Spleen (tissue), 11 donors: ENCODE measurements around the gene PIGS. TPM values are rescaled to one million over a fixed set of nuclear protein-coding genes. Genes with fewer than 3 reads are reported as not detected.
"Not testable (repeated sequence)": the region's sequence is repeated elsewhere in the genome, so short reads cannot be mapped to it uniquely, and the experiment has no call there.

Experiments
- DNase-seq: peaks from one replicate; pipeline ENCODE4 v3.0.0-alpha.2; 2020
- H3K27ac ChIP-seq, 8 donors: fragments of 200-600 bp; sonication (generic) in 7 of 8; 1 replicate in 4 of 8; 2 replicates in 4 of 8; pipeline versions ENCODE4 v1.5.0 to v1.8.0; 2016 to 2021; ENCODE audit warnings: inconsistent platforms in 4 of 8, mild to moderate bottlenecking in 4 of 8, moderate library complexity in 1 of 8
- H3K27me3 ChIP-seq, 7 donors: fragments of 200-600 bp; sonication (generic) in 6 of 7; replicated peaks in 1 of 7; 1 replicate in 4 of 7; 2 replicates in 3 of 7; pipeline versions ENCODE4 v1.5.0 to v1.8.0; 2016 to 2021; ENCODE audit warnings: inconsistent platforms in 3 of 7, mild to moderate bottlenecking in 1 of 7
- H3K36me3 ChIP-seq, 6 donors: fragments of 200-600 bp; sonication (generic) in 5 of 6; 1 replicate in 4 of 6; 2 replicates in 2 of 6; pipeline versions ENCODE4 v1.5.0 to v1.8.0; 2016 to 2021; ENCODE audit warnings: inconsistent platforms in 2 of 6
- H3K4me1 ChIP-seq, 6 donors: fragments of 200-600 bp; sonication (generic) in 5 of 6; 1 replicate in 3 of 6; 2 replicates in 3 of 6; pipeline versions ENCODE4 v1.5.0 to v1.8.0; 2016 to 2021; ENCODE audit warnings: inconsistent platforms in 3 of 6
- H3K4me3 ChIP-seq, 8 donors: fragments of 200-600 bp; sonication (generic) in 7 of 8; 1 replicate in 4 of 8; 2 replicates in 4 of 8; pipeline versions ENCODE4 v1.5.0 to v1.8.0; 2016 to 2021; ENCODE audit warnings: inconsistent platforms in 4 of 8, mild to moderate bottlenecking in 4 of 8, moderate library complexity in 2 of 8
- H3K9me3 ChIP-seq, 8 donors: fragments of 200-600 bp; sonication (generic) in 7 of 8; 1 replicate in 4 of 8; 2 replicates in 4 of 8; pipeline versions ENCODE4 v1.5.0 to v1.8.0; 2016 to 2021; ENCODE audit warnings: inconsistent platforms in 4 of 8
- CTCF ChIP-seq, 11 experiments: fragments of 200-600 bp in 7 of 11; fragments of 450-650 bp in 4 of 11; sonication (generic) in 4 of 11; IDR thresholded peaks in 8 of 11; conservative IDR thresholded peaks in 3 of 11; 1 replicate in 7 of 11; 2 replicates in 4 of 11; pipeline versions ENCODE4 v1.4.0 to v1.8.0; 2016 to 2021; ENCODE audit warnings: antibody characterized with exemption in 11 of 11, inconsistent platforms in 4 of 11, mild to moderate bottlenecking in 1 of 11
- POLR2A ChIP-seq, 3 donors: fragments of 450-650 bp; IDR thresholded peaks; one replicate each; pipeline ENCODE4 v1.5.1; 2017; ENCODE audit warnings: antibody characterized with exemption in 3 of 3, mild to moderate bottlenecking in 1 of 3
- POLR2AphosphoS5 ChIP-seq, 3 donors: sonication (generic); formaldehyde crosslinking; IDR thresholded peaks; one replicate each; pipeline ENCODE4 v1.5.1; 2017; ENCODE audit warnings: antibody characterized with exemption in 3 of 3
- WGBS, 5 donors: extraction: QIAGEN DNeasy Blood & Tissue Kit in 3 of 5; methylation state at CpG; one replicate each; pipeline versions ENCODE4 v1.1.5 to v1.1.7; 2013 to 2018; 5-methylcytosine and 5-hydroxymethylcytosine counted together
- intact Hi-C: fragments of 100-400 bp; cut with DNase I; formaldehyde crosslinking; loops from one replicate; pipeline ENCODE4 v1.15.0; 2023; ENCODE audit warnings: low total_unique reads
- polyA plus RNA-seq, 3 donors: library from polyadenylated mRNA; stranded (reverse); fragments of 200-250 nt; gene quantifications; one replicate each; pipeline ENCODE4 v1.2.1, GENCODE V29; 2013
- total RNA-seq, 7 donors: library from RNA; depleted of rRNA in 3 of 7; stranded (reverse); fragments of >200 nt in 3 of 7; fragmentation: NEBNext Ultra II Directional in 4 of 7; extraction: Animal tissue kit (Norgen Biotek cat#: 25700) in 4 of 7; gene quantifications; one replicate each; pipeline versions ENCODE4 v1.1.0 to v1.2.1, GENCODE V29; 2016 to 2021
- donor health status: healthy with polysubstance abuse.
- donor health status: DM: no; HTN: no; CAD: no; lungs with moderate emphysema.
- donor health status: DM: no; HTN: no; CAD: no.
- donor health status: Bipolar disorder and iron deficiency.
- donor health status: healthy.
- donor health status: DM: no; HTN: no; CAD: no.
- donor health status: DM: yes; HTN: yes; CAD: no.

PIGS gene
- total and polyA plus RNA-seq, 10 donors, result 13.3 to 77.6 (median 50.0) TPM

GRCh38 chr17:28523186-28523585, 48.1 kb downstream of the PIGS start:
- H3K36me3 ChIP-seq, result no peaks in the 10 kb centered on the region
- no peak overlapping the region for H3K27ac ChIP-seq
- no peaks in the 10 kb centered on the region for H3K9me3 ChIP-seq
- H3K4me1 ChIP-seq, result peaks cover 0 to 9% (median 2%) of the 10 kb centered on the region in 6 donors
- DNase-seq, result no peak
- H3K27me3 ChIP-seq, result no peaks in the 10 kb centered on the region
- TF ChIP-seq POLR2A (IDR thresholded peaks at IDR 0.05), result no peak
- TF ChIP-seq POLR2AphosphoS5 (IDR thresholded peaks at IDR 0.05), result no peak
- TF ChIP-seq CTCF (IDR thresholded peaks at IDR 0.05 in 8 of 11, conservative IDR thresholded peaks at IDR 0.05 in 3 of 11), result no peak
- WGBS, 5 donors, result 81 to 96% (median 87%) methylated on average over 4 to 6 of the region's 6 CpGs
- intact Hi-C loops, result no loop called here
- H3K4me3 ChIP-seq, result no peak overlapping the region

DNA sequence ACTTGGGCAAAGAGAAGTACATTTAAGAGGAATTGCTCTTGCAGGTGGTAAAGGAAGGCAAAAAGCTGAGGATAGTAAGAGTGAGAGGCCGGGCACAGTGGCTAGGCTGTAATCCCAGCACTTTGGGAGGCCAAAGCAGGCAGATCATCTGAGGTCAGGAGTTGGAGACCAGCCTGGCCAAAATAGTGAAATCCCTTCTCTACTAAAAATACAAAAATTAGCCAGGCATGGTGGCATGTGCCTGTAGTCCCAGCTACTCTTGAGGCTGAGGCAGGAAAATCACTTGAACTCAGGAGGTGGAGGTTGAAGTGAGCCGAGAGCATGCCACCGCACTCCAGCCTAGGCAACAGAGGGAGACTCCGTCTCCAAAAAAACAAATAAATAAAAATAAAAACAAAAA, 49.0 kb downstream of the PIGS start:
- H3K27ac ChIP-seq, H3K27me3 ChIP-seq, H3K36me3 ChIP-seq, H3K4me3 ChIP-seq, H3K4me1 ChIP-seq, intact Hi-C loops, H3K9me3 ChIP-seq, DNase-seq: not testable (repeated sequence)
- 90 to 94% (median 93%) methylated on average over 4 of the region's 4 CpGs for WGBS, 5 donors

DNA sequence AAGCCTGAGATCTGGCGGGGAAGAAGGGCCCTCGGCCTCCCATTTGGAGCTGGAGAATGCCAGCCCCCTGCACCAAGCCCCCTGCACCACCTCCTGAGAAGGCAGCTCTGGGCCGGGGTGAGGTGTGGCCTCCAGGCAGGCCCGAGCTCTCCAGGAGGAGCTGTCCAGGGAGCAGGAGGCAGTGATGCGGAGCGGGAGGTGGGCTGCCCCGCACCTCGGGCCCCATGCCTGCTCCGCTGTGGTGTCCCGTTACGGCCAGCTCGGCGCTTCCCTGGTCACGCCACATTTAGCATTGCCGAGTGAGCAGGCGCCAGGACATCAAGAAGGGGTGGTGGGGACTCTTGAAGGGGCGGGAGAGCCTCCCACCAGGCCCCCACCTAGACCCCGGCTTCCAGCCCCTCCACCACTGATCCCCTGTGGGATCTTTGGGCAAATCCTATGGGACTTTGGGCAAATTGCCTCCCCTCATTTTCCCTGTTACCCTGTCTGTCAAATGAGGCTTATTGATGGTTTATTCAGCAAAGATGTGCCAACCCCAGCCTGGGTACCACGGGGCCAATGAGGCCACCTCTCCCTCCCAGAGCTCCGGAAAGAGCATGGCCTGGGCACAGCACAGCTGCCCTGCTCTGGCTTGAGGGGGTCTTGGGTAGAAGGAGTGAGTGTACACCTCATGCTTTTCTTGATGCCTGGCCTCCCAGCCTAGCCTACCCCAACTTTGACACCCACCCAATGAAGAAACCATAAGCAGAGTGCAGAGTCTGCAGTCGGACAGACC, 49.8 kb downstream of the PIGS start:
- 83 to 94% (median 88%) methylated on average over 14 to 21 of the region's 21 CpGs for WGBS, 5 donors
- Histone ChIP-seq H3K36me3 (no peaks in the 10 kb centered on the region), H3K4me1 (peaks cover 0 to 9% (median 2%) of the 10 kb centered on the region in 6 donors), H3K4me3 (no peak overlapping the region), H3K9me3 (no peaks in the 10 kb centered on the region), H3K27ac (no peak overlapping the region), H3K27me3 (no peaks in the 10 kb centered on the region)
- no peak for DNase-seq
- TF ChIP-seq POLR2AphosphoS5 (IDR thresholded peaks at IDR 0.05) (no peak), CTCF (IDR thresholded peaks at IDR 0.05 in 8 of 11, conservative IDR thresholded peaks at IDR 0.05 in 3 of 11) (no peak), POLR2A (IDR thresholded peaks at IDR 0.05) (no peak)
- intact Hi-C loops, result no loop called here

DNA sequence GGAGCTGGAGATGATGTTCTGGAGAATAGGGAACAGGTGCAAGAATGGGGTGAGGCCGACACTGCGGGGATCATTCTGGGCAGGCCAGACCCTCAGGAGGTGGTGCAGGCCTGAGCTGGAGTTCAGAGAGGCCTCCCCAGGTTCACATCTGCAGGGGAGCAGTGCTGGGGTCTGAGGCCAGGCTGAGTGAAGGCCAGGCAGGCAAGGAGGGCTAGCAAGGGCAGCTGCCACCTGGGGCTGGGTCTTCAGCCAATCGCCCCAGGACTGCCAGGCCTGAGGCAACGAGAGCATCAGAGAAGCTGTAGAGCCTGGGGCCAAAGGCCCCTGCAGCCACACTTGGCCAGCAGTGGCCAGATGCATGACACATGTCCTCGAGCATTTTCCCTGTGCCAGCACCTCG, 50.6 kb downstream of the PIGS start:
- WGBS, 5 donors, result 70 to 89% (median 79%) methylated on average over 4 to 6 of the region's 6 CpGs
- no peaks in the 10 kb centered on the region for H3K9me3 ChIP-seq

More for the DNA sequence above, 50.6 kb downstream of the PIGS start:
- H3K27me3 ChIP-seq, result no peaks in the 10 kb centered on the region
- H3K4me1 ChIP-seq, result peaks cover 0 to 9% (median 2%) of the 10 kb centered on the region in 6 donors
- DNase-seq, result no peak
- intact Hi-C loops, result no loop called here
- no peak overlapping the region for H3K4me3 ChIP-seq
- H3K27ac ChIP-seq, result no peak overlapping the region
- TF ChIP-seq POLR2AphosphoS5 (IDR thresholded peaks at IDR 0.05) (no peak), CTCF (IDR thresholded peaks at IDR 0.05 in 8 of 11, conservative IDR thresholded peaks at IDR 0.05 in 3 of 11) (no peak), POLR2A (IDR thresholded peaks at IDR 0.05) (no peak)
- H3K36me3 ChIP-seq, result no peaks in the 10 kb centered on the region
